K562 (cell line): Measurements from ENCODE around the gene ZNF646. TPM values are rescaled to one million over a fixed set of nuclear protein-coding genes. Genes with fewer than 3 reads are reported as not detected.

Experiments used
- ATAC-seq: fragments of 200-7000 bp; cut with Tn5 transposase; 3 replicates; pipeline ENCODE4 v1.9.1; 2020; ENCODE audit warnings: moderate library complexity
- BruUV-seq: library from RNA; stranded (reverse); fragments of 400-500 nt; replicated peaks from 2 replicates; lab custom pipeline; 2021; lab: Mats Ljungman, UMichigan
- CTCF ChIA-PET: fragments of 300-600 bp; formaldehyde crosslinking; extraction: SDS; loops from one replicate; lab custom pipeline; 2021; ENCODE audit warnings: low intra/inter-chr PET ratio; lab: Yijun Ruan, JAX
- POLR2A ChIA-PET: fragments of 300-600, 350-650 bp; sonication (Branson Sonifier 250); formaldehyde crosslinking; extraction: SDS; loops from one replicate; lab custom pipeline; 2021; ENCODE audit warnings: antibody characterized with exemption, inconsistent platforms; lab: Yijun Ruan, JAX
- DNase-seq, 4 experiments: peaks; one replicate each; pipeline versions ENCODE4 v3.0.0 to v3.0.0-alpha.2; 2011 to 2018; ENCODE audit warnings: low spot score in 3 of 4, mixed read lengths in 3 of 4; ENCODE audit errors: extremely low read depth in 1 of 4
- FAIRE-seq: peaks from 2 replicates; lab custom pipeline; 2011; peaks lifted over from hg19 to GRCh38; lab: Jason Lieb, UNC
- H2AFZ ChIP-seq: 2 replicates; pipeline ENCODE4 v1.6.0; 2011; ENCODE audit warnings: low read depth, low read length, control low read depth, inconsistent platforms
- H3K27ac ChIP-seq: fragments of 200-600 bp; 3 replicates; pipeline ENCODE4 v1.8.0; 2011; ENCODE audit warnings: low read depth, mild to moderate bottlenecking, control low read depth, inconsistent platforms, low read length, moderate library complexity, mixed read lengths; ENCODE audit errors: extremely low read depth
- H3K27me3 ChIP-seq, 2 experiments: fragments of 300-600 bp in 1 of 2; 2 replicates in 1 of 2; 3 replicates in 1 of 2; pipeline versions ENCODE4 v1.6.0 to v1.8.0; 2011; ENCODE audit warnings: inconsistent platforms in 2 of 2, low read length in 2 of 2, mild to moderate bottlenecking in 1 of 2, mixed read lengths in 1 of 2, moderate library complexity in 1 of 2; ENCODE audit not compliant: control insufficient read depth in 2 of 2, insufficient read depth in 2 of 2
- H3K36me3 ChIP-seq: fragments of 300-600 bp; 3 replicates; pipeline ENCODE4 v1.8.0; 2011; ENCODE audit warnings: mild to moderate bottlenecking, low read length, inconsistent platforms; ENCODE audit not compliant: control insufficient read depth, insufficient read depth
- H3K4me1 ChIP-seq, 2 experiments: fragments of 200-600 bp in 1 of 2; replicated peaks in 1 of 2; 2 replicates in 1 of 2; 3 replicates in 1 of 2; pipeline versions ENCODE4 v1.5.1 to v1.8.0; 2011; ENCODE audit warnings: inconsistent platforms in 2 of 2, low read length in 2 of 2, mild to moderate bottlenecking in 1 of 2, mixed read lengths in 1 of 2, moderate library complexity in 1 of 2; ENCODE audit not compliant: control insufficient read depth in 2 of 2, insufficient read depth in 2 of 2
- H3K4me2 ChIP-seq: 2 replicates; pipeline ENCODE4 v1.6.1; 2011; ENCODE audit warnings: low read length, control low read depth, inconsistent platforms, mixed read lengths; ENCODE audit not compliant: insufficient read depth
- H3K4me3 ChIP-seq: fragments of 200-600 bp; sonication (generic), shearing (Covaris generic); 2 replicates; pipeline ENCODE4 v1.5.1; 2016; ENCODE audit warnings: control low read depth, inconsistent platforms
- H3K79me2 ChIP-seq: fragments of 200-600 bp; 3 replicates; pipeline ENCODE4 v1.8.0; 2011; ENCODE audit warnings: low read length, inconsistent platforms; ENCODE audit not compliant: control insufficient read depth, insufficient read depth
- H3K9ac ChIP-seq, 2 experiments: 2 replicates each; pipeline versions ENCODE4 v1.6.0 to v1.6.1; 2011; ENCODE audit warnings: low read depth in 2 of 2, low read length in 2 of 2, control low read depth in 1 of 2, inconsistent platforms in 1 of 2, mild to moderate bottlenecking in 1 of 2, mixed read lengths in 1 of 2; ENCODE audit not compliant: insufficient read depth in 1 of 2
- H3K9me1 ChIP-seq: one replicate; pipeline ENCODE4 v1.6.0; 2011; ENCODE audit warnings: inconsistent platforms, mild to moderate bottlenecking, low read length, moderate library complexity; ENCODE audit not compliant: control insufficient read depth, insufficient read depth
- H3K9me3 ChIP-seq: replicated peaks from 2 replicates; pipeline ENCODE4 v1.5.1; 2011; ENCODE audit warnings: low read depth, low read length, inconsistent platforms; ENCODE audit not compliant: control insufficient read depth, insufficient read depth
- H4K20me1 ChIP-seq: replicated peaks from 2 replicates; pipeline ENCODE4 v1.6.1; 2011; ENCODE audit warnings: low read length, inconsistent platforms, mixed read lengths; ENCODE audit not compliant: control insufficient read depth, insufficient read depth
- ATF6 ChIP-seq: sonication (generic); formaldehyde crosslinking; IDR thresholded peaks from 2 replicates; pipeline ENCODE4 v1.4.0; 2020; ENCODE audit warnings: mild to moderate bottlenecking, missing genetic modification reagents
- BHLHE40 ChIP-seq: IDR thresholded peaks from 2 replicates; pipeline ENCODE4 v1.6.1; 2011; ENCODE audit warnings: low read length, improper control_type of control experiment
- EGR1 ChIP-seq: fragments of 450-650 bp; conservative IDR thresholded peaks from 2 replicates; pipeline ENCODE4 v1.6.1; 2017; ENCODE audit warnings: mild to moderate bottlenecking
- RNF219 ChIP-seq: fragments of 250-450 bp; sonication (Bioruptor Pico); IDR thresholded peaks from 2 replicates; pipeline ENCODE4 v1.5.0; 2022; ENCODE audit warnings: mild to moderate bottlenecking
- SRSF7 ChIP-seq: fragments of 200-400 bp; formaldehyde crosslinking; optimal IDR thresholded peaks from 2 replicates; pipeline ENCODE3; 2017; ENCODE audit warnings: mild to moderate bottlenecking, low read depth, low read length
- ZBED1 ChIP-seq: IDR thresholded peaks from 2 replicates; pipeline ENCODE4 v1.6.1; 2014
- ZBTB7A ChIP-seq: IDR thresholded peaks from 2 replicates; pipeline ENCODE4 v1.6.1; 2011; ENCODE audit warnings: low read depth, mild to moderate bottlenecking, low read length, moderate library complexity, borderline replicate concordance; ENCODE audit not compliant: control insufficient read depth
- ZNF717 ChIP-seq: fragments of 250-450 bp; sonication (Bioruptor Pico); IDR thresholded peaks from 2 replicates; pipeline ENCODE4 v1.5.0; 2021
- WGBS: fragments of 100-300 bp; shearing (Covaris generic); methylation state at CpG from one replicate; pipeline ENCODE4 v1.1.6; 2016; ENCODE audit warnings: low coverage, mixed read lengths; ENCODE audit not compliant: insufficient coverage; ENCODE audit errors: missing lambda C conversion rate; 5-methylcytosine and 5-hydroxymethylcytosine counted together
- in situ Hi-C: fragments of 300-500 bp; cut with MboI; formaldehyde crosslinking; loops from 4 replicates; pipeline ENCODE4 v1.15.0; 2018; ENCODE audit warnings: inconsistent platforms, mixed read lengths
- intact Hi-C: fragments of 100-400 bp; cut with micrococcal nuclease; formaldehyde crosslinking; loops from 2 replicates; pipeline ENCODE4 v1.14.2; 2022
- polyA plus RNA-seq, 8 experiments: library from polyadenylated mRNA; depleted of rRNA in 4 of 8; stranded (reverse) in 5 of 8; unstranded in 3 of 8; fragments of >200 nt; fragmentation: Nextera tagmentation in 2 of 8; fragmentation: Illumina TruSeq in 1 of 8; extraction: Ambion mirVana in 2 of 8; extraction: Trizol in 1 of 8; gene quantifications; 2 replicates each; pipeline versions ENCODE4 v1.2.1 to v1.2.3, GENCODE V29; 2011 to 2014; ENCODE audit warnings: inconsistent platforms in 1 of 8, missing spikeins in 1 of 8
- total RNA-seq, 7 experiments: library from RNA; depleted of rRNA in 6 of 7; stranded (reverse); fragments of >200 nt in 6 of 7; fragmentation: Illumina TruSeq in 2 of 7; extraction: Trizol in 2 of 7; gene quantifications; 2 replicates each; pipeline versions ENCODE4 v1.2.1 to v1.2.3, GENCODE V29; 2011 to 2021; ENCODE audit warnings: low replicate concordance in 1 of 7
- TF ChIP-seq, protein P1 (sequence below), 3 experiments: fragments of 200-800 bp in 1 of 3; fragments of 250-450 bp in 1 of 3; fragments of 450-650 bp in 1 of 3; sonication (Bioruptor Pico) in 1 of 3; sonication (Bioruptor generic) in 1 of 3; formaldehyde crosslinking in 1 of 3; IDR thresholded peaks; 2 replicates each; pipeline versions ENCODE4 v1.6.1 to v1.8.0; 2016 to 2022; ENCODE audit warnings: mild to moderate bottlenecking in 2 of 3, missing genetic modification characterization in 2 of 3, missing compliant biosample characterization in 1 of 3, moderate library complexity in 1 of 3

The ZNF646 gene
- total and polyA plus RNA-seq, 9 of the 15 experiments (the other 6 are each of a cell fraction or from before 2014, with no cell fraction given) = 0.08 to 20.6 (median 8.0) TPM

- no peak for TF ChIP-seq BHLHE40
- TF ChIP-seq SRSF7 = no peak
- peak; percentile 50 for TF ChIP-seq EGR1
- TF ChIP-seq RNF219 (CRISPR knock-in tag) = no peak
- TF ChIP-seq ATF6 = no peak
- TF ChIP-seq, protein P1, sequence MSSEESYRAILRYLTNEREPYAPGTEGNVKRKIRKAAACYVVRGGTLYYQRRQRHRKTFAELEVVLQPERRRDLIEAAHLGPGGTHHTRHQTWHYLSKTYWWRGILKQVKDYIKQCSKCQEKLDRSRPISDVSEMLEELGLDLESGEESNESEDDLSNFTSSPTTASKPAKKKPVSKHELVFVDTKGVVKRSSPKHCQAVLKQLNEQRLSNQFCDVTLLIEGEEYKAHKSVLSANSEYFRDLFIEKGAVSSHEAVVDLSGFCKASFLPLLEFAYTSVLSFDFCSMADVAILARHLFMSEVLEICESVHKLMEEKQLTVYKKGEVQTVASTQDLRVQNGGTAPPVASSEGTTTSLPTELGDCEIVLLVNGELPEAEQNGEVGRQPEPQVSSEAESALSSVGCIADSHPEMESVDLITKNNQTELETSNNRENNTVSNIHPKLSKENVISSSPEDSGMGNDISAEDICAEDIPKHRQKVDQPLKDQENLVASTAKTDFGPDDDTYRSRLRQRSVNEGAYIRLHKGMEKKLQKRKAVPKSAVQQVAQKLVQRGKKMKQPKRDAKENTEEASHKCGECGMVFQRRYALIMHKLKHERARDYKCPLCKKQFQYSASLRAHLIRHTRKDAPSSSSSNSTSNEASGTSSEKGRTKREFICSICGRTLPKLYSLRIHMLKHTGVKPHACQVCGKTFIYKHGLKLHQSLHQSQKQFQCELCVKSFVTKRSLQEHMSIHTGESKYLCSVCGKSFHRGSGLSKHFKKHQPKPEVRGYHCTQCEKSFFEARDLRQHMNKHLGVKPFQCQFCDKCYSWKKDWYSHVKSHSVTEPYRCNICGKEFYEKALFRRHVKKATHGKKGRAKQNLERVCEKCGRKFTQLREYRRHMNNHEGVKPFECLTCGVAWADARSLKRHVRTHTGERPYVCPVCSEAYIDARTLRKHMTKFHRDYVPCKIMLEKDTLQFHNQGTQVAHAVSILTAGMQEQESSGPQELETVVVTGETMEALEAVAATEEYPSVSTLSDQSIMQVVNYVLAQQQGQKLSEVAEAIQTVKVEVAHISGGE (CRISPR knock-in tag; IDR thresholded peaks at IDR 0.05) = no peak
- no peak for TF ChIP-seq ZBTB7A
- no peak for TF ChIP-seq ZNF717 (CRISPR knock-in tag)
- TF ChIP-seq ZBED1 = no peak
- TF ChIP-seq, all 486 proteins: peak for 1
Observed at GRCh38 chr16:31029272-31029671, 45.0 kb upstream of the ZNF646 start.

More at GRCh38 chr16:31029272-31029671, 45.0 kb upstream of the ZNF646 start:
- Histone ChIP-seq H3K27ac (no peak overlapping the region), H3K36me3 (peaks cover under 1% of the 10 kb centered on the region; the same call in 1 of the 3 replicates), H3K9ac (peak overlapping the region in 1 of 2 experiments; percentile 59; a peak in 1 of 4 replicates), H3K4me2 (no peak overlapping the region), H3K4me3 (no peak overlapping the region), H2AFZ (no peak overlapping the region), H3K79me2 (peaks cover 15% of the 10 kb centered on the region), H3K27me3 (no peaks in the 10 kb centered on the region), H4K20me1 (peaks cover 2% of the 10 kb centered on the region), H3K4me1 (peaks cover 16 to 18% of the 10 kb centered on the region in 2 experiments), H3K9me1 (peaks cover 5% of the 10 kb centered on the region), H3K9me3 (no peaks in the 10 kb centered on the region; the same call in 1 of the 2 replicates)
- BruUV-seq = no TSS peak
- ChIA-PET CTCF (no interaction called here), POLR2A (no interaction called here)
- ATAC-seq = no peak
- in situ Hi-C loops (no loop called here), intact Hi-C loops (no loop called here)
- no peak for FAIRE-seq
- 30% methylated on average over 5 of the region's 5 CpGs for WGBS
- no peak for DNase-seq
